Activated CD4-positive, alpha-beta T cell treated with anti-CD3 and anti-CD28 coated beads for 36 hours (primary cell): ENCODE data around the gene C12orf76. TPM values are rescaled to one million over a fixed set of nuclear protein-coding genes. Genes with fewer than 3 reads are reported as not detected.

Experiments used
- ATAC-seq: fragments of 200-7000 bp; cut with Tn5 transposase; one replicate; pipeline ENCODE4 v1.10.0; 2021; ENCODE audit warnings: mild to moderate bottlenecking, moderate library complexity
- CTCF ChIA-PET: fragments of 350-600 bp; sonication (Branson Sonifier 250); formaldehyde crosslinking; loops from one replicate; lab custom pipeline; 2021; ENCODE audit warnings: antibody characterized with exemption; lab: Charles Lee
- POLR2A ChIA-PET: fragments of 350-600 bp; sonication (Branson Sonifier 250); formaldehyde crosslinking; loops from one replicate; lab custom pipeline; 2021; ENCODE audit warnings: antibody characterized with exemption, inconsistent platforms; lab: Charles Lee
- DNase-seq: peaks from one replicate; pipeline ENCODE4 v3.0.0-alpha.2; 2020
- H3K27ac Mint-ChIP-seq: one replicate; pipeline ENCODE4 v1.8.0; 2021; ENCODE audit warnings: mixed read lengths
- H3K27me3 Mint-ChIP-seq: one replicate; pipeline ENCODE4 v1.8.0; 2021; ENCODE audit warnings: mixed read lengths
- H3K36me3 Mint-ChIP-seq: one replicate; pipeline ENCODE4 v1.8.0; 2021; ENCODE audit warnings: low read depth, mixed read lengths
- H3K4me1 Mint-ChIP-seq: one replicate; pipeline ENCODE4 v1.8.0; 2021; ENCODE audit warnings: mixed read lengths
- H3K4me3 Mint-ChIP-seq: one replicate; pipeline ENCODE4 v1.8.0; 2021; ENCODE audit warnings: mild to moderate bottlenecking, moderate library complexity, mixed read lengths
- H3K9me3 Mint-ChIP-seq: one replicate; pipeline ENCODE4 v1.8.0; 2021; ENCODE audit warnings: low read depth, mixed read lengths
- intact Hi-C, 2 experiments: fragments of 100-400 bp; cut with DNase I in 1 of 2; cut with micrococcal nuclease in 1 of 2; formaldehyde crosslinking; loops; one replicate each; pipeline versions ENCODE4 v1.14.2 to v1.15.1; 2022 to 2024; cut with DNase I, micrococcal nuclease
- total RNA-seq, 2 experiments: library from RNA; stranded (reverse); gene quantifications; one replicate each; pipeline ENCODE4 v1.2.3, GENCODE V29; 2021

C12orf76 gene
- total RNA-seq, 2 experiments from 2014 or later = 10.2 to 10.5 TPM

DNA sequence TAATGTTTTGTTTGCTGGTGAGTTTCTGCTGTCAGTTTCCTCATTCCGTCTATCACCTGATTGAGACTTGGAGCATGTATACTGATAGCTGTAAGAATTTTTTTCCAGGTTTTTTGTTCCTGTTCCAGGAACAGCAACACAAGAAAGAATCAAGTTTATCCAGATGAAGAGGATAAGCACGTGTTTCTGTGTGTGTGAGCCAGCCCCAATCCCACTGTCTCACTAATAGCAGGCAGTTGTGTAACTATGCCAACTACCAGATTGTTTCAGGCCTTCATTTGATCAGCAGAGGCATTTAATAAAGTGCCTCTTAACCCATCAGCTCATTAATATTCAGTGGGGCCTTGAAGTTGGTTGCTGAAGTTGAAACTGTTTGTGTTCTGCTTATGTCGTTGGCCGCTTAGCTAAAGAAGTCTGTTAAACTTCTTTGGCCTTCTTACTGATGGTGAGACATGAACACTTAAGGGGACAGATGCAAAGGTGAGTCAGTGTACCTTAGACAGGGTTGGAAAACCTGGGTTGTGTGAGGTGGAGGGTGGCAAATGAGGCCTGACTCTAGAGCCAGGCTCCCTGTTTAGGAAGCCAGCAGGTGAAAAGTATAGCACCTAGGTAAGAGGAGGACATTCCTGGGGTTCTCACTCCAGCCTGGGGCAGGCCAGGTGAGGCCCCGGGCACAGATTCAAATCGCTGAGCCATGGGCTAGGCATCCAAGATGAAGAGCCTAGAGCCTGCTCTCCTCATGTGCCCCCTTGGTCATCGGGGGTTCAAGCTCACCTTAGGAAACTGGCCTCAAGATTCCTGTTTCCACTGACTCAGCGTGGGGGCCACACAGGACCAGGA lies 45.4 kb downstream of the C12orf76 start:
- Mint-ChIP-seq H3K4me1 (peaks cover 78% of the 10 kb centered on the region), H3K4me3 (no peak overlapping the region), H3K9me3 (peaks cover under 1% of the 10 kb centered on the region), H3K36me3 (peaks cover 15% of the 10 kb centered on the region), H3K27ac (peak overlapping the region; percentile 67), H3K27me3 (no peaks in the 10 kb centered on the region)
- DNase-seq (no peak), ATAC-seq (no peak)
- ChIA-PET POLR2A (no interaction called here), CTCF (interaction anchor here (0.6 kb wide), 2 partner anchors 10 to 187 kb away, joined by 3 to 4 read pairs; no protein-coding TSS in a partner anchor)
- intact Hi-C loops = no loop called here

DNA sequence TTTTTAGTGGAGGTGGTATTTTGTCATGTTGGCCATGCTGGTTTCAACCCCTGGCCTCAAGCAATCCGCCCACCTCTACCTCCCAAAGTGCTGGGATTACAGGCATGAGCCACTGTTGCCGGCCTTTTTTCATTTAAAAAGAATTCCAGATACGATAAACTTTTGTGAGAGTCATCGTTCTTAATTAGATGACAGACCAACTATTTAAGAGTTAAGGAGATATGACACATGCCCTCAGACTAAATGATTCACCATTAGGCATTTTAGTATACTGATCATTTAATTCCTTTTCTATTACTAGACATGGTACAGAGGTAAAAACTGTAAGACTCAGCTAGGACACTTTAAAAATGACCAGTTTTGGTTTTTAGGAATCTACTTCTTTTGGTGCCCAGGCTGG lies 46.7 kb downstream of the C12orf76 start:
- Mint-ChIP-seq H3K36me3 (peaks cover 14% of the 10 kb centered on the region), H3K27me3 (no peaks in the 10 kb centered on the region), H3K4me3 (no peak overlapping the region), H3K9me3 (no peaks in the 10 kb centered on the region), H3K4me1 (peaks cover 79% of the 10 kb centered on the region), H3K27ac (no peak overlapping the region)
- POLR2A ChIA-PET = no interaction called here
- ATAC-seq (no peak), DNase-seq (no peak)
- intact Hi-C loops = no loop called here
- CTCF ChIA-PET = interaction anchor here (1.4 kb wide), 1 partner anchor 21 kb away, joined by 3 read pairs; no protein-coding TSS in a partner anchor

DNA sequence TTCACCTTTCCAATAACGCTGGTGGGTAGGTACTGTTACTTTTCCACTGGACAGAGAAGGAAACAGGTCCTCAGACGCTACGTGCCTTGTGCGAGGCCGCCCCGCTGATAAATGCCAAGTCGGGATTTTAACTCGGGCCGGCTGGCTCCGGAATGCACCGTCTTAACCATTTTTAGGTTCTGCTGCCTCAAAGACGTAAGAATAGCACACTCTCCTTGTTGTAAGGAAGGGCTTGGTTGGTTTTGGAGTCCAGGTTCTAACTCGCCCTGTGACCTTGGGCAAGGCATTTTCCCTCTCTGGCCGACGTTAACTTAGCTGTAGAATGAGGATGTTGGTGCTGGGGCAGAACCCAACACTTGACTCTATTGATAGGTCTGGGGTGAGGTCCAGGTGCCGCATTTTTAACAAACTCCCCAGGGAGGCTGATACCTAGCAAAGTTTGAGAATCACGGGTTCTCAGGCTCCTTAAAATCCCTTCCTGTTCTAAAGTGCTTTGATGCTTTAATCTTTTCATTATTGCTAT lies 48.3 kb downstream of the C12orf76 start:
- CTCF ChIA-PET = interaction anchor here (0.8 to 2.8 kb wide), 2 partner anchors 11 to 12 kb away, joined by 3 to 8 read pairs; no protein-coding TSS in a partner anchor
- H3K4me3 Mint-ChIP-seq = peak overlapping the region; percentile 90
- H3K27ac Mint-ChIP-seq = peak overlapping the region; percentile 93
- POLR2A ChIA-PET = no interaction called here
- H3K9me3 Mint-ChIP-seq = no peaks in the 10 kb centered on the region
- peaks cover 11% of the 10 kb centered on the region for H3K36me3 Mint-ChIP-seq
- peaks cover 68% of the 10 kb centered on the region for H3K4me1 Mint-ChIP-seq
- ATAC-seq = no peak
- intact Hi-C loops = loop anchor here (5.0 kb wide), 3 partner anchors 37 to 582 kb away; partner anchors contain the start of genes ATP2A2 (in 1 of the 2) and PPTC7 (in 1 of the 2)
- H3K27me3 Mint-ChIP-seq = no peaks in the 10 kb centered on the region
- DNase-seq = peak; percentile 52

DNA sequence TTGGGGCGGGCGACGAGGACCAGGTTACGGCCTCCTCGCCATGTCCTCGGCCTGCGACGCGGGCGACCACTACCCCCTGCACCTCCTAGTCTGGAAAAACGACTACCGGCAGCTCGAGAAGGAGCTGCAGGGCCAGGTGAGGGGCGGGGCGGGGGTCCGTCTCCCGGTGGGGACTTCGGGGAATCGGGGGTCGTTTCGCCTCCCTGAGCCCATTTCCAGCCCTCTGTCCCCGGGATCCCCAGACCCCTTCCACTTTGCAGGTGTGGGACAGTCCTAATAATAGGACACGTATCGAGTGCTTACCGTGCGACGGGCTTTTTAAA lies 48.7 kb downstream of the C12orf76 start:
- peak overlapping the region; percentile 93 for H3K27ac Mint-ChIP-seq
- H3K4me3 Mint-ChIP-seq = peak overlapping the region; percentile 90
- POLR2A ChIA-PET = interaction anchor here (0.6 to 0.9 kb wide), 2 partner anchors 27 to 503 kb away, joined by 3 read pairs; partner anchors contain the start of gene RAD9B
- peaks cover 11% of the 10 kb centered on the region for H3K36me3 Mint-ChIP-seq
- intact Hi-C loops = loop anchor here (5.0 kb wide), 3 partner anchors 38 to 583 kb away; partner anchors contain the start of genes ATP2A2 (in 1 of the 2) and PPTC7 (in 1 of the 2)
- CTCF ChIA-PET = interaction anchor here (0.6 to 2.8 kb wide), 2 partner anchors 12 to 32 kb away, joined by 3 to 8 read pairs; no protein-coding TSS in a partner anchor
- ATAC-seq (no peak), DNase-seq (peak; percentile 29)
- no peaks in the 10 kb centered on the region for H3K27me3 Mint-ChIP-seq
- peaks cover 67% of the 10 kb centered on the region for H3K4me1 Mint-ChIP-seq
- no peaks in the 10 kb centered on the region for H3K9me3 Mint-ChIP-seq

DNA sequence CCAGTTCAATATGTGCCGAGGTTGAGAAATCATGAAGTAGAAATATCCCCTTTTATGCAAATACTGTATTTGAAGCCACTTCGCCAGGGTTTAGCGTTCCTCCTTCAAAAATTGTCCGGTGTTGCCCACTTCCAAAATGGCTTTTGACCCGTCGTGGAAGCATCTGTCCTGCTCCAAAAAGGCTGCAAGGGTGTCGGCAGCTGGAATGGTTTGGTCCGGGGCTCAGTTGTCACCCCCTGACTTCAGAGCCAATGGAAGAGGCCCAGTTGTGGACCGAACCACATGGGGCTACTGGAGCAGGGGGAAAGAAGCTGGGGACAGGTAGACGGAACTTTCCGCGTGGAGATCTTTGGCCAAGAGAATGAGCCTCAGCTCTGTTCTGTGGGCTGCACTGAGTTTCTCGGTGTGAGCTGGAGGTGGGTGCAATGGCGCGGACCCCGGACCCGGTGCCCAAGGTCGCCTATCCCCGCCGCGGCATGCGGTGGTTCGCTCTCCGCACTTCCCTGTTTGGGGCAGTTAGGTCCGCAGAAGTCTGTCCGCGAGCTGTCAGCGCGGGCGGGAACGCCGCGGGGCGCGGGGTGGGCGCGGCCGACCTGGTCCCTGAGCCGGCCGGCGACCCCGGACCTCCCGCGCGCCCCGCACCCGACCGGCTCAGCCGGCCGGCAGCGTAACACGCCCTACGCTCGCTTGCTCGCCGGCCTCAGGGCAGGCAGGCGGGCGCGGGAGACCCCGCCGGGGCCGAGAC lies 49.2 kb downstream of the C12orf76 start, which contains the start of gene ANKRD13A:
Gene ANKRD13A, plus strand, starts transcription at position 527 of the 745 bp plus-strand sequence. CDS start 259 bp downstream, outside the sequence.
- Mint-ChIP-seq H3K4me3 (peak within 1 kb of the TSS; percentile 90), H3K27ac (peak within 1 kb of the TSS; percentile 98), H3K9me3 (no peaks in the 10 kb centered on the region), H3K27me3 (no peaks in the 10 kb centered on the region), H3K36me3 (peaks cover 11% of the 10 kb centered on the region), H3K4me1 (peaks cover 67% of the 10 kb centered on the region)
- CTCF ChIA-PET = interaction anchor here (0.6 to 2.8 kb wide), 3 partner anchors 11 to 31 kb away, joined by 3 to 8 read pairs (median 4); no protein-coding TSS in a partner anchor
- DNase-seq (peak; percentile 92), ATAC-seq (peak; percentile 57)
- intact Hi-C loops = loop anchor here (5.0 kb wide), 3 partner anchors 38 to 583 kb away; partner anchors contain the start of genes ATP2A2 (in 1 of the 2) and PPTC7 (in 1 of the 2)
- POLR2A ChIA-PET = interaction anchor here (0.6 to 0.9 kb wide), 3 partner anchors 27 to 503 kb away, joined by 3 read pairs; partner anchors contain the start of gene RAD9B

DNA sequence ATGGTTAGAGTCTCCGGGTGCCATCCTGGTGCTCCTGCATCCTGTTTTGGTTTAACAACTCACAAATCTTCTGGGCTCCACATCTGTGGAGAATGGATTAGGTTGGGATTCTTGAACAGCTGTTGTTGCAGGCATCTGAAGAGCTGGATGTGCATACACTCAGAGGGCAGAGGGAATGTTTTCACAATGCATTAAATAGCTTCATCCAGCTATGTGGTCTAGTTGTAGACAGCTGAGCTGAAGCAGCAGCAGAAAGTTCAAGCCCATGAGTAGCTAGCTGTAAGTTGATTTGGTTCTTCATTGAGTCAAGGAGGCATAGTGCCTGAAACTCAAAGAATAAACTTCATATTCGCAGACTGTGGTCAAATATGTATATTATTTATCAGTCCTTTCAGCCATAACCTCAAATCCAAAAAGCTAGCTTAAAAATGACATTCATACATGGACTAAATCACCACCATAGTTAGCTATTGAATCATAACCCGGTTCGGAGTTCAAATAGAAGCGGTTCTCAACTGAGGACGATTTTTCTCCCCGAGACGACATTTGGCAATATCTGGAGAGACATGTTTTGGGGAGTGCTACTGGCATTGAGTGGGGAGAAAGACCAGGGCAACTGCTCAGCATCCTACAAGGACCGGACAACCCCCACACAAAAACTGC lies 50.0 kb downstream of the C12orf76 start:
- intact Hi-C loops = loop anchor here (5.0 kb wide), 3 partner anchors 39 to 584 kb away; partner anchors contain the start of genes ATP2A2 (in 1 of the 2) and PPTC7 (in 1 of the 2)
- POLR2A ChIA-PET = interaction anchor here (0.7 kb wide), 1 partner anchor 58 kb away, joined by 3 read pairs; no protein-coding TSS in a partner anchor
- peaks cover 69% of the 10 kb centered on the region for H3K4me1 Mint-ChIP-seq
- CTCF ChIA-PET = interaction anchor here (0.7 to 2.8 kb wide), 3 partner anchors 8 to 22 kb away, joined by 4 to 8 read pairs (median 4); no protein-coding TSS in a partner anchor
- no peaks in the 10 kb centered on the region for H3K9me3 Mint-ChIP-seq
- DNase-seq = no peak
- H3K27me3 Mint-ChIP-seq = no peaks in the 10 kb centered on the region
- H3K27ac Mint-ChIP-seq = peak overlapping the region; percentile 98
- no peak for ATAC-seq
- H3K36me3 Mint-ChIP-seq = peaks cover 9% of the 10 kb centered on the region
- peak overlapping the region; percentile 90 for H3K4me3 Mint-ChIP-seq

DNA sequence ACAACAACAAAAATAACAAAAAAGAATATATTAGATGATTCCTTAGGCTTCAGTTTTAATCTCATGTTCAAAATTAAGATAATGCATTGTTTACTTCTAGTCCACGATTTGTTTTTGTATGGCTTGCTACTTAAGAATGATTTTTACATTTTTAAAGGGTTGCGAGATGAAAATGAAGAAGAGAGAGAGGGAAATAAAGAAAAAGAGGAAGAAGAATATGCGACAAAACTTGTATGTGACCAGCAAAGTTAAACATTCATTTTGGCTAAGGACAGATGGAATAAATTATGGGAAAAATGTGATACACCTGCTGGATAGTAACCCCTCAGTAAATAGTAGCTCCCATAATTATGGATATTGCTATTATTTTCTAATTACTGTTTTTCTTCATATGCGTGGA lies 50.9 kb downstream of the C12orf76 start:
- DNase-seq (no peak), ATAC-seq (no peak)
- peaks cover 3% of the 10 kb centered on the region for H3K36me3 Mint-ChIP-seq
- no peaks in the 10 kb centered on the region for H3K9me3 Mint-ChIP-seq
- ChIA-PET CTCF (interaction anchor here (1.2 to 2.8 kb wide), 2 partner anchors 9 to 30 kb away, joined by 3 to 8 read pairs; no protein-coding TSS in a partner anchor), POLR2A (no interaction called here)
- H3K4me3 Mint-ChIP-seq = no peak overlapping the region
- peaks cover 70% of the 10 kb centered on the region for H3K4me1 Mint-ChIP-seq
- no peaks in the 10 kb centered on the region for H3K27me3 Mint-ChIP-seq
- no peak overlapping the region for H3K27ac Mint-ChIP-seq
- intact Hi-C loops = loop anchor here (2.0 to 5.0 kb wide), 5 partner anchors 40 to 779 kb away; partner anchors contain the start of genes ATP2A2 (in 1 of the 2), PPTC7 (in 1 of the 2), RAD9B (in 1 of the 2) and VPS29 (in 1 of the 2)

DNA sequence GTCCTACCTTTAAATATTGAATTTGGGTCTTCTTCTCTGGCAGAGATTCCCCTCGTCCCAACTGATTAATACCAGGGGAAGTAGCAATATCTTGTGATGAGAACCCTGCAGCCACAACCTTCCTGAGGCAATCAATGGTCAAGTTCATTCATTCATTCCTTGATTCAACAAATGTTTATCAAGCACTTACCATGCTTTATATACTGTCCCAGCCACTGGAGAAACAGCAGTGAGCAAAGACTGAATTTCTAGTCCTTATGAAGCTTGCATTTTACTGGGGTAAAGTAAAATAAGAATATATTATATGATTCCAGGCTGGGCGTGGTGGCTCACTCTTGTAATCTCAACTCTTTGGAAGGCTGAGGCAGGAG lies 51.9 kb downstream of the C12orf76 start:
- CTCF ChIA-PET = interaction anchor here (0.6 to 1.2 kb wide), 2 partner anchors 29 to 566 kb away, joined by 3 read pairs; no protein-coding TSS in a partner anchor
- no peaks in the 10 kb centered on the region for H3K27me3 Mint-ChIP-seq
- ATAC-seq (no peak), DNase-seq (no peak)
- intact Hi-C loops = loop anchor here (1.0 to 5.0 kb wide), 13 partner anchors 9 to 780 kb away; partner anchors contain the start of genes ATP2A2 (in 1 of the 2), C12orf76 (in 1 of the 2), FAM216A (in 1 of the 2) and GLTP (in 1 of the 2)
- H3K4me3 Mint-ChIP-seq = peak overlapping the region; percentile 99
- H3K27ac Mint-ChIP-seq = peak overlapping the region; percentile 90
- peaks cover 68% of the 10 kb centered on the region for H3K4me1 Mint-ChIP-seq
- H3K36me3 Mint-ChIP-seq = peaks cover 8% of the 10 kb centered on the region
- no peaks in the 10 kb centered on the region for H3K9me3 Mint-ChIP-seq
- POLR2A ChIA-PET = no interaction called here

DNA sequence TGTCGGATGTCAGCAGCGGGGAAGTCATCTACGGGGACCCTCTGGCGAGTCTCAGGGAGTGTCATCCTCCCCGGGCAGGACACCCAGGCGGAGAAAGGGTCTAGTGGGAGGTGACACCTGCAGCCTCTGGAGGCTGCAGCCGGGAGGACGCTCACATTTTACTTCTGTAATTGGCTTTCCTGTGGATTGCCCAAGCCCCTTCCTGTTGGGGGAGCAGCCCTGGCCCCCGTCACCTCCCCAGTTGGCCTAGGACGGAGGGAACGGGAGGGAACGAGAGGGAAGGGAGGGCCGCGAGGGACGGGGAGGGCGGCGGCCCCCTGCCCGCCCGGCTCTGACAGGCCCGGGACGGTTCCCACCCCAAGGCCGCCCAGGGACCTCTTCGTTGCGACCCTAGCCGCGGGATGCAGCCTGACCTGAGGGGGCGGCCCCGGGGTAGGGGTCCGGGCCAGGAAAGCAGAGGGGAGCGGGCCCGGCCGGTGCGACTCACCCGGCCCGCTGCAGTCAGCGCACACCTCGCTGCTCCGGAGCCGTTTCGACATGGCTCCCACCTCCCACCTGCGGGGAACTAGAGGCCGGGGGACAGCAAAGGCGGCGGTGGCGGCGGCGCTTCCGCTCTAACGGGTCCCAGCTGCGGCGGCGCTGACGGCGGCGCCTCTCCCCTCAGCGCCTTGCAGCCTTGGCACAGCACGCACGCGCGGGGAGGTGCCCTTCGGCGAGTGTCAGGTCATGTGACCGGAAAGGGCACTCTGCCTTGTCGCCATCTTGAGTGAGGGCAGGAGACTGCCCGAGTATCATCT lies 52.4 kb downstream of the C12orf76 start, which contains the start of gene GIT2:
Gene GIT2, minus strand, starts transcription at position 683 of the 797 bp plus-strand sequence. Its CDS starts 144 bp downstream, at position 539.
- Mint-ChIP-seq H3K4me1 (peaks cover 65% of the 10 kb centered on the region), H3K36me3 (peaks cover 12% of the 10 kb centered on the region), H3K9me3 (no peaks in the 10 kb centered on the region), H3K27ac (peak within 1 kb of the TSS; percentile 97), H3K27me3 (no peaks in the 10 kb centered on the region), H3K4me3 (peak within 1 kb of the TSS; percentile 99)
- ChIA-PET CTCF (interaction anchor here (0.8 kb wide), 1 partner anchor 406 kb away, joined by 3 read pairs; no protein-coding TSS in a partner anchor), POLR2A (no interaction called here)
- intact Hi-C loops = loop anchor here (1.0 to 5.0 kb wide), 15 partner anchors 9 to 781 kb away; partner anchors contain the start of genes ATP2A2 (in 1 of the 2), C12orf76 (in 1 of the 2), FAM216A (in 1 of the 2) and GLTP (in 1 of the 2)
- DNase-seq (peak; percentile 98), ATAC-seq (peak; percentile 85)
